CD4-positive, alpha-beta T cell (primary cell): ENCODE results near the gene CEP112. TPM values are rescaled to one million over a fixed set of nuclear protein-coding genes. Genes with fewer than 3 reads are reported as not detected.
A peak's percentile ranks its signal among the peaks of the same experiment; 100 is the strongest.

Source experiments
- ATAC-seq: fragments of 200-7000 bp; cut with Tn5 transposase; one replicate; pipeline ENCODE4 v1.10.0; 2022; ENCODE audit warnings: mild to moderate bottlenecking; ENCODE audit not compliant: poor library complexity
- CTCF ChIA-PET: fragments of 350-600 bp; sonication (Branson Sonifier 250); formaldehyde crosslinking; loops from one replicate; lab custom pipeline; 2021; ENCODE audit warnings: antibody characterized with exemption, inconsistent platforms; lab: Charles Lee
- POLR2A ChIA-PET: fragments of 350-600 bp; sonication (Branson Sonifier 250); formaldehyde crosslinking; loops from one replicate; lab custom pipeline; 2021; ENCODE audit warnings: antibody characterized with exemption, inconsistent platforms; lab: Charles Lee
- DNase-seq, 14 experiments: peaks; one replicate each; pipeline ENCODE4 v3.0.0-alpha.2; 2013 to 2020; ENCODE audit warnings: mixed read lengths in 2 of 14
- H3K27ac ChIP-seq, 2 donors: one replicate each; pipeline versions ENCODE4 v1.5.1 to v1.7.0; 2013; ENCODE audit warnings: low read length in 2 of 2, low read depth in 1 of 2, mild to moderate bottlenecking in 1 of 2
- H3K27me3 ChIP-seq, 2 experiments: 1 replicate in 1 of 2; 2 replicates in 1 of 2; pipeline versions ENCODE4 v1.6.1 to v1.7.0; 2013; ENCODE audit warnings: low read length in 2 of 2, control low read depth in 1 of 2, mild to moderate bottlenecking in 1 of 2, moderate library complexity in 1 of 2; ENCODE audit not compliant: insufficient read depth in 2 of 2, control insufficient read depth in 1 of 2
- H3K36me3 ChIP-seq: one replicate; pipeline ENCODE4 v1.6.1; 2013; ENCODE audit warnings: low read length, control low read depth; ENCODE audit not compliant: insufficient read depth
- H3K4me1 ChIP-seq: one replicate; pipeline ENCODE4 v1.6.1; 2013; ENCODE audit warnings: low read length, control low read depth; ENCODE audit not compliant: insufficient read depth
- H3K4me3 ChIP-seq: one replicate; pipeline ENCODE4 v1.5.1; 2013; ENCODE audit warnings: mild to moderate bottlenecking, low read length, moderate library complexity
- H3K9me3 ChIP-seq, 2 experiments: 1 replicate in 1 of 2; 2 replicates in 1 of 2; pipeline versions ENCODE4 v1.6.1 to v1.7.0; 2013; ENCODE audit warnings: low read length in 2 of 2, mild to moderate bottlenecking in 2 of 2, control low read depth in 1 of 2, moderate library complexity in 1 of 2; ENCODE audit not compliant: control insufficient read depth in 1 of 2, insufficient read depth in 1 of 2
- H3K27ac Mint-ChIP-seq: one replicate; pipeline ENCODE4 v1.8.0; 2020; ENCODE audit warnings: mixed read lengths
- H3K27me3 Mint-ChIP-seq: one replicate; pipeline ENCODE4 v1.8.0; 2021; ENCODE audit warnings: mixed read lengths
- H3K36me3 Mint-ChIP-seq: one replicate; pipeline ENCODE4 v1.8.0; 2021; ENCODE audit warnings: low read depth, mixed read lengths
- H3K4me1 Mint-ChIP-seq: one replicate; pipeline ENCODE4 v1.8.0; 2021; ENCODE audit warnings: low read depth, mixed read lengths
- H3K4me3 Mint-ChIP-seq: one replicate; pipeline ENCODE4 v1.8.0; 2020; ENCODE audit warnings: mild to moderate bottlenecking, mixed read lengths
- H3K9me3 Mint-ChIP-seq: one replicate; pipeline ENCODE4 v1.8.0; 2020; ENCODE audit warnings: mixed read lengths
- CTCF ChIP-seq: fragments of 200-600 bp; IDR thresholded peaks from one replicate; pipeline ENCODE4 v1.8.0; 2022; ENCODE audit warnings: antibody characterized with exemption, mild to moderate bottlenecking
- intact Hi-C, 2 experiments: fragments of 100-400 bp; cut with DNase I in 1 of 2; cut with micrococcal nuclease in 1 of 2; formaldehyde crosslinking; loops; one replicate each; pipeline versions ENCODE4 v1.15.1 to v1.9.0; 2023 to 2025; cut with DNase I, micrococcal nuclease
- total RNA-seq, 174 experiments: library from RNA in 2 of 174; stranded (reverse) in 2 of 174; gene quantifications; one replicate each; pipeline ENCODE4 v1.2.3 and lab custom pipeline; 2021 to 2026

The CEP112 gene
- total RNA-seq, 2 experiments from 2014 or later = 1.6 to 2.2 TPM

- no peaks in the 10 kb centered on the region for H3K9me3 ChIP-seq
- intact Hi-C loops = no loop called here
- ChIA-PET CTCF (no interaction called here), POLR2A (no interaction called here)
- peaks cover 15% of the 10 kb centered on the region for H3K4me1 ChIP-seq
- DNase-seq (no peak), ATAC-seq (no peak)
- H3K4me3 ChIP-seq = no peak overlapping the region
- no peaks in the 10 kb centered on the region for H3K36me3 ChIP-seq
- no peak overlapping the region for H3K27ac ChIP-seq
- Mint-ChIP-seq H3K4me3 (peak overlapping the region; percentile 76), H3K27ac (no peak overlapping the region), H3K4me1 (peaks cover 53% of the 10 kb centered on the region), H3K36me3 (no peaks in the 10 kb centered on the region), H3K9me3 (no peaks in the 10 kb centered on the region), H3K27me3 (no peaks in the 10 kb centered on the region)
- no peak for TF ChIP-seq CTCF
- H3K27me3 ChIP-seq = no peaks in the 10 kb centered on the region
These were observed 599.6 kb downstream of the CEP112 start for GRCh38 chr17:65592125-65592965.

GRCh38 chr17:65589321-65589720 lies 602.6 kb downstream of the CEP112 start:
- H3K9me3 ChIP-seq = peaks cover 0 to 6% of the 10 kb centered on the region in 2 experiments
- H3K36me3 ChIP-seq = no peaks in the 10 kb centered on the region
- intact Hi-C loops = no loop called here
- Mint-ChIP-seq H3K27me3 (no peaks in the 10 kb centered on the region), H3K4me3 (no peak overlapping the region), H3K27ac (peak overlapping the region; percentile 20), H3K36me3 (no peaks in the 10 kb centered on the region), H3K9me3 (no peaks in the 10 kb centered on the region), H3K4me1 (peaks cover 56% of the 10 kb centered on the region)
- ChIA-PET CTCF (no interaction called here), POLR2A (no interaction called here)
- ATAC-seq (no peak), DNase-seq (no peak)
- no peak overlapping the region for H3K4me3 ChIP-seq
- H3K27ac ChIP-seq = no peak overlapping the region
- H3K4me1 ChIP-seq = peaks cover 22% of the 10 kb centered on the region
- no peaks in the 10 kb centered on the region for H3K27me3 ChIP-seq
- TF ChIP-seq CTCF = no peak

GRCh38 chr17:65588181-65588808 lies 603.6 kb downstream of the CEP112 start:
- Histone ChIP-seq H3K27me3 (no peaks in the 10 kb centered on the region), H3K4me1 (peaks cover 30% of the 10 kb centered on the region), H3K9me3 (peaks cover 0 to 6% of the 10 kb centered on the region in 2 experiments), H3K27ac (no peak overlapping the region), H3K4me3 (no peak overlapping the region), H3K36me3 (no peaks in the 10 kb centered on the region)
- H3K36me3 Mint-ChIP-seq = no peaks in the 10 kb centered on the region
- TF ChIP-seq CTCF = no peak
- H3K27ac Mint-ChIP-seq = no peak overlapping the region
- H3K27me3 Mint-ChIP-seq = no peaks in the 10 kb centered on the region
- H3K4me1 Mint-ChIP-seq = peaks cover 53% of the 10 kb centered on the region
- intact Hi-C loops = no loop called here
- DNase-seq = no peak
- CTCF ChIA-PET = no interaction called here
- H3K9me3 Mint-ChIP-seq = no peaks in the 10 kb centered on the region
- no peak for ATAC-seq
- POLR2A ChIA-PET = no interaction called here
- H3K4me3 Mint-ChIP-seq = no peak overlapping the region
